Hematopoietic multipotent progenitor cell treated with erythropoietin and hydrocortisone succinate and interleukin-3 and kit ligand, for 8 days (in vitro differentiated cells): Measurements from ENCODE around the gene POP7.
"Not testable (repeated sequence)": the region's sequence is repeated elsewhere in the genome, so short reads cannot be mapped to it uniquely, and the experiment has no call there.

Experiments
- DNase-seq: peaks from one replicate; pipeline ENCODE4 v3.0.0-alpha.2; 2015

POP7 gene

GRCh38 chr7:100705753-100706671, at the start of gene POP7:
Gene POP7, plus strand, starts transcription at chr7:100706121. Its CDS starts 710 bp downstream, at chr7:100706831.
- DNase-seq: peak; percentile 98

DNA sequence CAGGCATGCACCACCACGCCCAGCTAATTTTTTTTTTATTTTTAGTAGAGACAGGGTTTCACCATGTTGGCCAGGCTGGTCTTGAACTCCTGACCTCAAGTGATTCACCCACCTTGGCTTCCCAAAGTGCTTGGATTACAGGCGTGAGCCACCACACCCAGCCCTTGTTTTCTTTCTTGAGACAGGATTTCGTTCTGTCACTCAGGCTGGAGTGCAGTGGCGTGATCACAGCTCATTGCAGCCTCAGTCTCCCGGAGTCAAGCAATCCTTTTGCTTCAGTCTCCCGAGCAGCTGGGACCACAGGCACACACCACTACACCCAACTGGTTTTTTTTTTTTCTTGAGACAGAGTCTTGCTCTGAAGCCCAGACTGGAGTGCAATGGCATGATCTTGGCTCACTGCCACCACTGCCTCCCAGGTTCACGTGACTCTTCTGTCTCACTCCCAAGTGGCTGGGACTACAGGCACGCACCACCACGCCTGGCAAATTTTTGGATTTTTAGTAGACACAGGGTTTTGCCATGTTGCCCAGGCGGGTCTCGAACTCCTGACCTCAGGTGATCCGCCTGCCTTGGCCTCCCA, 43.6 kb upstream of the POP7 start:
- peak; percentile 69 for DNase-seq

GRCh38 chr7:100665168-100665726, 40.7 kb upstream of the POP7 start:
- no peak for DNase-seq

DNA sequence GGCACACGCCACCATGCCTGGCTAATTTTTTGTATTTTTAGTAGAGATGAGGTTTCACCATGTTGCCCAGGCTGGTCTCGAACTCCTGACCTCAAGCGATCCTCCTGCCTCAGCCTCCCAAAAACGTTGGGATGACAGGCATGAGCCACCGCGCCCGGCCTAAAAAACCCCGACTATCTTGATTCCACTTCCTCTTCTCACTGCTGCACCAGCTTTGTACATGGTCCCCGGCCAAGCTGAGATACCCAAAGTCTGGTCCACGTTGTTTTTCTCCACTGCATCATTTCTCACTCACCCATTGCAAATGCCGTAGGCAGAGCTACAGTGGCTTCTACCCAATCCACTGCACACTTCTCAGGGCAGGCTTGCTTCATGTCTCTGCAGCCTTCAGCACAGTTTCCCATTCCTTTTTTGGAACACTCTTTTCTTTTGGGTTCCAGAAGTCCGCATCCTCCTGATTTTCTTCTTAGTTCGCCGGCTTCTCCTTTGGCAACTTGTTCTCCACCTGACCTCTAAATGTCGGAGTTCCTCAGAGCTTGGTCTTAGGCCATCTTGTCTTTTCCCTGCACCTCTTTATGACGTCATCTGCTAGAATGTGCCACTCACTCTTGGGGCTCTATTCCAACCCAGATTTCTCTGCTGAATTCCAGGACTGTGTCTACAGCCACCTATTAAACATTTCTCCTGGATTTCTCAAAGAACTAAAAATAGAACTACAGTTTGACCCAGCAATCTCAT, 38.4 kb upstream of the POP7 start:
- DNase-seq: no peak

DNA sequence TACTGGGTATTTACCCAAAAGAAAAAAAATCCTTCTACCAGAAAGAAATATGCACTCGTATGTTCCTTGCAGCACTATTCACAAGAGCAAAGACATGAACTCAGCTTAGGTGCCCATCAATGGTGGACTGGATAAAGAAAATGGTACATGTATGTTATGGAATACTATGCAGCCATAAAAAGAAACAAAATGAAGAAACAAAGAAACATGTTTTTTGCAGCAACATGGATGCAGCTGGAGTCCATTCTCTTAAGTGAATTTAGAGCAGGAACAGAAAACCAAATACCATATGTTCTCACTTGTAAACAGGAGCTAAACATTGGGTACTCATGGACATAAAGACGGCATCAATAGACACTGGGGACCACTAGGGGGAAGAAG, 37.9 kb upstream of the POP7 start:
- DNase-seq: no peak

- DNase-seq: not testable (repeated sequence)
Observed at GRCh38 chr7:100669106-100669505, 36.8 kb upstream of the POP7 start.

- DNase-seq: no peak
Observed at GRCh38 chr7:100670074-100670473, 35.8 kb upstream of the POP7 start.

- no peak for DNase-seq
Observed at GRCh38 chr7:100671353-100672327, 34.3 kb upstream of the POP7 start.

DNA sequence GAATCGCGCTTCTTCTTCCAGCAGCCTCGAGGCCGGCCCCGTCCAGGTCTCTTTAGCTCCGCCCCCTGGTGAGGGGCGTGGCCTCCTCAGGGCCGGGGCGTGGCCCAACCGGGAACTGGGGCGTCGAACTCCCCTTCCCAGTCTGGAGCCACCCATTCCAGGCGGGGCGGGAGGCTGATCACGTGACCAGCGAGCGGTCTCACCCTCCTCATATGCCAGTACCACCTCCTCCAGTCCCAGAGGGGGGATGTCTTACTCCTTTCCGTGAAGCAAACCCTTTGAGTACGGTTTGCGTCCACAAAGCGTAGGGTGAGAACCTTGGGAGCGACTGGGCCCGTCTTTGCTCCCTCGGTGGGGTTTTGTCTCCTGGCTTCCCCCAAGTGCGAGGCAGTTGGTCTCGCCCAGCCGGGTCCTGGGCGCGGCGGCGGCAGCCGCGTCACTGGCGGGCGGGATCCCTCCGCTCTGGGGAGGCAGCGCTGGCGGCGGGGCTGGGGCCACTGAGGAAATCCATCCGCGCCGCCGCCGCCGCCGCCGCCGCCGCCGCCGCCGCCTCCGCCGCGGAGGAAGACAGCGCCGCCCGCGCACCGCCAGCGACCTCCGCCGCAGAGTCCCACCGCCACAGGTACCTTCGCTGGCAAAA, 32.5 kb upstream of the POP7 start, which contains the start of gene GNB2:
Gene GNB2, plus strand, starts transcription at position 439 of the 640 bp plus-strand sequence. CDS start 2,526 bp downstream, outside the sequence.
- DNase-seq: peak; percentile 99

GRCh38 chr7:100673942-100674410, 31.9 kb upstream of the POP7 start:
- DNase-seq: peak; percentile 57

- peak; percentile 33 for DNase-seq
Observed at GRCh38 chr7:100674411-100675104, 31.4 kb upstream of the POP7 start.

- no peak for DNase-seq
Observed at GRCh38 chr7:100675105-100675451, 30.8 kb upstream of the POP7 start.

GRCh38 chr7:100675581-100676350, 30.2 kb upstream of the POP7 start:
- peak; percentile 94 for DNase-seq

- DNase-seq: no peak
Observed at GRCh38 chr7:100676501-100677306, 29.2 kb upstream of the POP7 start.

GRCh38 chr7:100677308-100678267, 28.3 kb upstream of the POP7 start:
- no peak for DNase-seq

GRCh38 chr7:100678291-100678984, 27.5 kb upstream of the POP7 start:
- no peak for DNase-seq
